Measurements from ENCODE around the gene VWA3A.
A peak's percentile ranks its signal among the peaks of the same experiment; 100 is the strongest.
"Not testable (repeated sequence)": the region's sequence is repeated elsewhere in the genome, so short reads cannot be mapped to it uniquely, and the experiment has no call there.

VWA3A gene

GRCh38 chr16:22183901-22184614 is 91.7 kb downstream of the VWA3A start:
- DNase-seq (ENCODE audit: low spot score): no peak

GRCh38 chr16:22184615-22184968 is 92.3 kb downstream of the VWA3A start:
- DNase-seq (ENCODE audit: low spot score): no peak

GRCh38 chr16:22186517-22186916 is 94.2 kb downstream of the VWA3A start:
- DNase-seq (ENCODE audit: low spot score): no peak

GRCh38 chr16:22188267-22188594 is 95.9 kb downstream of the VWA3A start:
- no peak for DNase-seq (ENCODE audit: low spot score)

- DNase-seq (ENCODE audit: low spot score): peak; percentile 76
Measured at GRCh38 chr16:22188595-22189442, 96.5 kb downstream of the VWA3A start.

GRCh38 chr16:22189473-22190080 is 97.2 kb downstream of the VWA3A start:
- no peak for DNase-seq (ENCODE audit: low spot score)

- DNase-seq (ENCODE audit: low spot score): peak; percentile 100
Measured at GRCh38 chr16:22190081-22190775, 97.9 kb downstream of the VWA3A start.

- peak; percentile 99 for DNase-seq (ENCODE audit: low spot score)
Measured at GRCh38 chr16:22190776-22191531, 98.6 kb downstream of the VWA3A start.

- DNase-seq (ENCODE audit: low spot score): no peak
Measured at GRCh38 chr16:22191532-22192260, 99.4 kb downstream of the VWA3A start.

- peak; percentile 86 for DNase-seq (ENCODE audit: low spot score)
Measured at GRCh38 chr16:22192261-22193062, 100.1 kb downstream of the VWA3A start.

- no peak for DNase-seq (ENCODE audit: low spot score)
Measured at GRCh38 chr16:22193063-22193411, 100.7 kb downstream of the VWA3A start.

- DNase-seq (ENCODE audit: low spot score): no peak
Measured at GRCh38 chr16:22194707-22195444, 102.5 kb downstream of the VWA3A start.

GRCh38 chr16:22195445-22195694 is 103.0 kb downstream of the VWA3A start:
- DNase-seq (ENCODE audit: low spot score): no peak

GRCh38 chr16:22195695-22196558 is 103.6 kb downstream of the VWA3A start:
- peak; percentile 90 for DNase-seq (ENCODE audit: low spot score)

- not testable (repeated sequence) for DNase-seq (ENCODE audit: low spot score)
Measured at GRCh38 chr16:22196559-22197168, 104.3 kb downstream of the VWA3A start.

- DNase-seq (ENCODE audit: low spot score): no peak
Measured at GRCh38 chr16:22198547-22199293, 106.4 kb downstream of the VWA3A start.

- DNase-seq (ENCODE audit: low spot score): no peak
Measured at GRCh38 chr16:22202261-22202637, 109.9 kb downstream of the VWA3A start.

- no peak for DNase-seq (ENCODE audit: low spot score)
Measured at GRCh38 chr16:22203091-22203490, 110.8 kb downstream of the VWA3A start.

Data from activated CD4-positive, alpha-beta T cell treated with anti-CD3 and anti-CD28 coated beads, Interleukin-2, Interleukin-4, amounts not matched to agents 100 ng/mL and 50 ng/mL, durations not matched to agents 16 hours and 8 hours (primary cell).